SK-N-SH (cell line): ENCODE data around the gene CDX1. TPM values are rescaled to one million over a fixed set of nuclear protein-coding genes. Genes with fewer than 3 reads are reported as not detected.

Experiments used
- CTCF ChIA-PET: fragments of 300-600, 350-600 bp; formaldehyde crosslinking; extraction: SDS; loops from one replicate; lab custom pipeline; 2021; lab: Yijun Ruan, JAX
- POLR2A ChIA-PET: fragments of 350-600 bp; sonication (Branson Sonifier 250); formaldehyde crosslinking; extraction: SDS; loops from one replicate; lab custom pipeline; 2020; ENCODE audit warnings: antibody characterized with exemption, inconsistent platforms; lab: Yijun Ruan, JAX
- DNase-seq: peaks from one replicate; pipeline ENCODE4 v3.0.0; 2012
- H2AFZ ChIP-seq: fragments of 200-600 bp; sonication (generic); 2 replicates; pipeline ENCODE4 v1.8.1; 2016; ENCODE audit warnings: antibody characterized with exemption, mild to moderate bottlenecking, low read depth
- H3F3A ChIP-seq: fragments of 200-600 bp; sonication (generic); replicated peaks from 2 replicates; pipeline ENCODE3; 2016; ENCODE audit warnings: antibody characterized with exemption, mild to moderate bottlenecking; ENCODE audit not compliant: insufficient read depth
- H3K27ac ChIP-seq, 2 experiments: fragments of 200-500 bp in 1 of 2; fragments of 200-600 bp in 1 of 2; sonication (Bioruptor generic) in 1 of 2; sonication (generic), shearing (Covaris generic) in 1 of 2; 2 replicates each; pipeline versions ENCODE4 v1.5.1 to v1.6.1; 2014 to 2016; ENCODE audit warnings: low read depth in 2 of 2, inconsistent platforms in 1 of 2, low read length in 1 of 2, mild to moderate bottlenecking in 1 of 2, mixed read lengths in 1 of 2
- H3K27me3 ChIP-seq: fragments of 200-600 bp; sonication (generic), shearing (Covaris generic); 2 replicates; pipeline ENCODE4 v1.6.1; 2016; ENCODE audit warnings: mixed run types; ENCODE audit not compliant: insufficient read depth
- H3K36me3 ChIP-seq, 2 experiments: fragments of 200-500 bp in 1 of 2; fragments of 200-600 bp in 1 of 2; sonication (Bioruptor generic) in 1 of 2; sonication (generic) in 1 of 2; replicated peaks in 1 of 2; 2 replicates each; pipeline versions ENCODE3 to v1.5.1; 2014 to 2016; ENCODE audit warnings: low read length in 1 of 2, mild to moderate bottlenecking in 1 of 2; ENCODE audit not compliant: insufficient read depth in 2 of 2, control insufficient read depth in 1 of 2
- H3K4me1 ChIP-seq, 2 experiments: fragments of 200-500 bp in 1 of 2; fragments of 200-600 bp in 1 of 2; sonication (Bioruptor generic) in 1 of 2; sonication (generic), shearing (Covaris generic) in 1 of 2; 2 replicates each; pipeline versions ENCODE4 v1.5.1 to v1.6.1; 2014 to 2016; ENCODE audit warnings: low read depth in 1 of 2, low read length in 1 of 2, mixed run types in 1 of 2; ENCODE audit not compliant: insufficient read depth in 2 of 2, control insufficient read depth in 1 of 2
- H3K4me2 ChIP-seq: fragments of 200-600 bp; sonication (generic), shearing (Covaris generic); 2 replicates; pipeline ENCODE4 v1.6.1; 2017; ENCODE audit warnings: mixed run types
- H3K4me3 ChIP-seq, 2 experiments: fragments of 200-500 bp in 1 of 2; fragments of 200-600 bp in 1 of 2; sonication (Bioruptor generic) in 1 of 2; sonication (generic), shearing (Covaris generic) in 1 of 2; 2 replicates each; pipeline versions ENCODE4 v1.5.1 to v1.8.1; 2014 to 2016; ENCODE audit warnings: low read depth in 2 of 2, inconsistent platforms in 1 of 2, low read length in 1 of 2, mild to moderate bottlenecking in 1 of 2, mixed read lengths in 1 of 2, moderate library complexity in 1 of 2
- H3K79me2 ChIP-seq: fragments of 200-600 bp; sonication (generic); 2 replicates; pipeline ENCODE4 v1.8.1; 2017; ENCODE audit warnings: mild to moderate bottlenecking; ENCODE audit not compliant: insufficient read depth
- H3K9ac ChIP-seq: fragments of 200-600 bp; sonication (generic); 2 replicates; pipeline ENCODE4 v1.6.1; 2017; ENCODE audit warnings: mixed run types
- H3K9me2 ChIP-seq: fragments of 200-600 bp; sonication (generic); 2 replicates; pipeline ENCODE4 v1.6.1; 2017; ENCODE audit warnings: mixed run types
- H3K9me3 ChIP-seq: fragments of 200-600 bp; sonication (generic); 2 replicates; pipeline ENCODE4 v1.6.1; 2017; ENCODE audit warnings: mixed run types, mild to moderate bottlenecking, moderate library complexity
- H4K20me1 ChIP-seq: fragments of 200-600 bp; sonication (generic); 2 replicates; pipeline ENCODE4 v1.6.1; 2017; ENCODE audit warnings: mild to moderate bottlenecking, mixed run types; ENCODE audit not compliant: insufficient read depth
- EP300 ChIP-seq, 2 experiments: IDR thresholded peaks; 2 replicates each; pipeline versions ENCODE4 v1.4.0 to v1.6.1; 2012; ENCODE audit warnings: borderline replicate concordance in 1 of 2, low read depth in 1 of 2, low read length in 1 of 2
- FOSL2 ChIP-seq: IDR thresholded peaks from 2 replicates; pipeline ENCODE4 v1.4.0; 2012; ENCODE audit warnings: low read depth, mild to moderate bottlenecking, moderate library complexity, borderline replicate concordance
- GATA2 ChIP-seq: sonication (generic); formaldehyde crosslinking; IDR thresholded peaks from 2 replicates; pipeline ENCODE4 v1.5.0; 2020; ENCODE audit warnings: mild to moderate bottlenecking, missing genetic modification reagents
- POLR2AphosphoS5 ChIP-seq: IDR thresholded peaks from 2 replicates; pipeline ENCODE4 v1.6.1; 2012; ENCODE audit warnings: low read depth, low read length
- RAD21 ChIP-seq: IDR thresholded peaks from 2 replicates; pipeline ENCODE4 v1.6.1; 2012; ENCODE audit warnings: mild to moderate bottlenecking, low read length
- SIN3A ChIP-seq: IDR thresholded peaks from 2 replicates; pipeline ENCODE4 v1.6.1; 2012; ENCODE audit warnings: low read depth, mild to moderate bottlenecking, low read length, moderate library complexity, borderline replicate concordance
- ZBTB33 ChIP-seq: IDR thresholded peaks from 2 replicates; pipeline ENCODE4 v1.4.0; 2012; ENCODE audit warnings: low read depth, borderline replicate concordance
- WGBS: methylation state at CpG from one replicate; pipeline ENCODE4 v1.1.6; 2017; ENCODE audit warnings: low lambda C conversion rate; 5-methylcytosine and 5-hydroxymethylcytosine counted together
- polyA plus RNA-seq, 3 experiments: library from polyadenylated mRNA; depleted of rRNA; stranded (reverse); fragments of >200 nt; gene quantifications; 2 replicates each; pipeline ENCODE4 v1.2.3, GENCODE V29; 2012

The CDX1 gene
- polyA plus RNA-seq, 1 of the 3 experiments (the other 2 are of a cell fraction) = 0.23 TPM

- Histone ChIP-seq H3K27me3 (no peaks in the 10 kb centered on the region; the same call in 1 of the 2 replicates), H3K4me3 (no peak overlapping the region), H3K9me3 (no peaks in the 10 kb centered on the region), H3K36me3 (no peaks in the 10 kb centered on the region), H3K9me2 (no peaks in the 10 kb centered on the region), H4K20me1 (no peaks in the 10 kb centered on the region), H3F3A (no peaks in the 10 kb centered on the region), H3K4me2 (no peak overlapping the region), H3K79me2 (no peaks in the 10 kb centered on the region), H3K27ac (no peak overlapping the region), H3K9ac (no peak overlapping the region), H3K4me1 (0 out of 4 replicates have a peak, but pooled peaks cover 0 to 4% of the 10 kb centered on the region in 2 experiments), H2AFZ (no peak overlapping the region)
- WGBS = 100% methylated on average over 3 of the region's 6 CpGs
- ChIA-PET CTCF (interaction anchor here (0.6 to 2.7 kb wide), 7 partner anchors 11 to 76 kb away, joined by 3 to 16 read pairs (median 6); partner anchors contain the start of gene SLC6A7), POLR2A (no interaction called here)
- DNase-seq = no peak
- TF ChIP-seq EP300 (IDR thresholded peaks at IDR 0.05; ENCODE audit: borderline replicate concordance in 1 of 2, low read depth in 1 of 2, low read length in 1 of 2) = no peak
These were observed 40.2 kb downstream of the CDX1 start for GRCh38 chr5:150206779-150207115.

DNA sequence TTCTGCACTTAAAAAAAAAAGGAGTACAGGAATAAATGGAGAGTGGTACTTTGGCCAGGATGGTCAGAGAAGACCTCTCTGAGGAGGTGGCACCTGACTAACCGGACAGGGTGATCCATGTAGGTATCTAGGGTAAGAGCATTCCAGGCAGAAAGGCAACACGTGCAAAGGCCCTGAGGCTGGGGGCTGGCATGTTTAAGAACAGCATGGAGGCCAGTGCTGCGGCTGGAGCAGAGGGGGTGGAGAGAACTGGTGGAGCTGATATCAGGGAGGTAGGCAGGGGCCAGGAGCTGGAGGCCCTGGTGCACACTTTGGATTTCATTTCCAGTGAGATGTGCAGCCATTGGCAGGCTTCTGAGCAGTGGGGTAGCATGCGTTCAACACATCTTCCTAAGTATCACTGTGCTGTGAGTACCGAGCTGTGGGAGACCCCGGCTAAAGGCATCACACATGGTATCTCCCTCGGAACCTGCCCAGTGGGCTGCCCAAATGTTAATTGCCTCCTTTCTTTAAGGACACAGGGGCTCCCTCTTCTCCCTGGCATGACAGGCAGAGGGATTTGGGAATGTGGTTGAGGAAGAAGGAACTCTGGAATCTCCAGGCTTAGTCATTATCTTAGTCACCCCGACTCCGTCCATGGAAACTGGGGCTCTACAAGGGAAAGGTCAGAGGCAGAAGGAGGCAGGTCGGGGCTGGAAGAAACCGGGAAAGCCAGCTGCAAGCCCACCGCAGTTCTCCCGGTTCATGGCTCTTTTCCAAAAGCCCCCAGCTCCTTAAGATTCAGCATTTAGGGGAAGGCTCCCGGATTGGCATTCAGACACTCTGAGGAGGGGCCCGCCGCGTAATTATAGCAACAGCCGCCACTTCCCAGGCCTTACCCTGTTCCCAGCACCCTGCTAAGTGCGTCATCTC, 41.9 kb downstream of the CDX1 start:
- H3K27me3 ChIP-seq = no peaks in the 10 kb centered on the region
- WGBS = 87% methylated on average over 17 of the region's 19 CpGs
- H3K4me1 ChIP-seq = 0 out of 4 replicates have a peak, but pooled peaks cover 0 to 4% of the 10 kb centered on the region in 2 experiments
- CTCF ChIA-PET = interaction anchor here (0.6 to 1.4 kb wide), 5 partner anchors 9 to 33 kb away, joined by 3 to 6 read pairs (median 3); no protein-coding TSS in a partner anchor
- POLR2A ChIA-PET = no interaction called here
- no peaks in the 10 kb centered on the region for H3K79me2 ChIP-seq
- no peaks in the 10 kb centered on the region for H3K36me3 ChIP-seq
- H3K9me3 ChIP-seq = no peaks in the 10 kb centered on the region
- H3F3A ChIP-seq = no peaks in the 10 kb centered on the region
- TF ChIP-seq SIN3A (no peak), FOSL2 (peak; percentile 35; the same call in 1 of the 2 replicates)
- H3K4me2 ChIP-seq = no peak overlapping the region
- no peak overlapping the region for H3K4me3 ChIP-seq
- H3K9me2 ChIP-seq = no peaks in the 10 kb centered on the region
- H3K9ac ChIP-seq = no peak overlapping the region
- no peak for DNase-seq
- H4K20me1 ChIP-seq = no peaks in the 10 kb centered on the region
- H3K27ac ChIP-seq = no peak overlapping the region
- no peak overlapping the region for H2AFZ ChIP-seq

- CTCF ChIA-PET = interaction anchor here (0.8 to 1.0 kb wide), 2 partner anchors 8 to 34 kb away, joined by 3 read pairs; no protein-coding TSS in a partner anchor
- Histone ChIP-seq H4K20me1 (no peaks in the 10 kb centered on the region), H3K9me2 (no peaks in the 10 kb centered on the region), H2AFZ (no peak overlapping the region), H3K27ac (no peak overlapping the region), H3K79me2 (no peaks in the 10 kb centered on the region), H3K27me3 (no peaks in the 10 kb centered on the region), H3K4me3 (no peak overlapping the region), H3K4me2 (no peak overlapping the region), H3K4me1 (0 out of 4 replicates have a peak, but pooled peaks cover 0 to 4% of the 10 kb centered on the region in 2 experiments), H3K9ac (no peak overlapping the region), H3K9me3 (no peaks in the 10 kb centered on the region), H3K36me3 (no peaks in the 10 kb centered on the region), H3F3A (no peaks in the 10 kb centered on the region)
- DNase-seq = no peak
- POLR2A ChIA-PET = no interaction called here
- WGBS = 97% methylated on average over 15 of the region's 21 CpGs
- TF ChIP-seq GATA2 (CRISPR knock-in tag) (no peak), RAD21 (no peak), ZBTB33 (no peak), POLR2AphosphoS5 (no peak)
These were observed 42.6 kb downstream of the CDX1 start for GRCh38 chr5:150209099-150209635.
